CD4-positive, alpha-beta memory T cell (primary cell): ENCODE measurements around the gene COL5A2. TPM values are rescaled to one million over a fixed set of nuclear protein-coding genes. Genes with fewer than 3 reads are reported as not detected.

Experiments used
- CTCF ChIA-PET: fragments of 350-600 bp; sonication (Branson Sonifier 250); formaldehyde crosslinking; loops from one replicate; lab custom pipeline; 2021; ENCODE audit warnings: inconsistent platforms; ENCODE audit not compliant: partially characterized antibody; lab: Charles Lee
- POLR2A ChIA-PET: fragments of 350-600 bp; sonication (Branson Sonifier 250); formaldehyde crosslinking; loops from one replicate; lab custom pipeline; 2021; ENCODE audit not compliant: partially characterized antibody; lab: Charles Lee
- DNase-seq, 5 donors: peaks; one replicate each; pipeline versions ENCODE4 v3.0.0 to v3.0.0-alpha.2; 2020 to 2022; ENCODE audit warnings: mixed read lengths in 1 of 5
- H3K27ac ChIP-seq: one replicate; pipeline ENCODE4 v1.7.0; 2013; ENCODE audit warnings: low read depth, low read length
- H3K27me3 ChIP-seq: 2 replicates; pipeline ENCODE4 v1.7.0; 2013; ENCODE audit warnings: mild to moderate bottlenecking, low read length, moderate library complexity; ENCODE audit not compliant: insufficient read depth
- H3K36me3 ChIP-seq: 2 replicates; pipeline ENCODE4 v1.7.0; 2013; ENCODE audit warnings: mild to moderate bottlenecking, low read length, moderate library complexity; ENCODE audit not compliant: insufficient read depth
- H3K4me1 ChIP-seq: 2 replicates; pipeline ENCODE4 v1.7.0; 2013; ENCODE audit warnings: mild to moderate bottlenecking, low read length, moderate library complexity; ENCODE audit not compliant: insufficient read depth
- H3K4me3 ChIP-seq, 2 donors: one replicate each; pipeline ENCODE4 v1.7.0; 2013; ENCODE audit warnings: low read length in 2 of 2, mild to moderate bottlenecking in 1 of 2
- H3K9me3 ChIP-seq, 2 donors: one replicate each; pipeline ENCODE4 v1.7.0; 2013; ENCODE audit warnings: low read length in 2 of 2, control low read depth in 1 of 2; ENCODE audit not compliant: control insufficient read depth in 1 of 2
- H3K27ac Mint-ChIP-seq, 7 donors: one replicate each; pipeline ENCODE4 v1.8.0; 2020 to 2021; ENCODE audit warnings: mixed read lengths in 7 of 7, mild to moderate bottlenecking in 6 of 7, inconsistent platforms in 3 of 7, moderate library complexity in 3 of 7
- H3K27me3 Mint-ChIP-seq, 2 donors: one replicate each; pipeline ENCODE4 v1.8.0; 2020 to 2021; ENCODE audit warnings: mixed read lengths in 2 of 2
- H3K36me3 Mint-ChIP-seq, 2 donors: one replicate each; pipeline ENCODE4 v1.8.0; 2020 to 2021; ENCODE audit warnings: mixed read lengths in 2 of 2, inconsistent platforms in 1 of 2, mild to moderate bottlenecking in 1 of 2
- H3K4me1 Mint-ChIP-seq, 4 donors: one replicate each; pipeline ENCODE4 v1.8.0; 2020 to 2021; ENCODE audit warnings: mixed read lengths in 4 of 4, mild to moderate bottlenecking in 1 of 4
- H3K4me3 Mint-ChIP-seq, 8 donors: one replicate each; pipeline ENCODE4 v1.8.0; 2020 to 2021; ENCODE audit warnings: mixed read lengths in 8 of 8, mild to moderate bottlenecking in 7 of 8, moderate library complexity in 6 of 8, inconsistent platforms in 3 of 8
- H3K9me3 Mint-ChIP-seq, 8 donors: one replicate each; pipeline ENCODE4 v1.8.0; 2020 to 2021; ENCODE audit warnings: mixed read lengths in 8 of 8, mild to moderate bottlenecking in 5 of 8, inconsistent platforms in 3 of 8, moderate library complexity in 1 of 8
- intact Hi-C: fragments of 100-400 bp; cut with micrococcal nuclease; formaldehyde crosslinking; loops from one replicate; pipeline ENCODE4 v1.15.1; 2023
- polyA plus RNA-seq, 2 donors: library from polyadenylated mRNA; unstranded; fragments of 300-500 nt; fragmentation: Illumina TruSeq; gene quantifications; one replicate each; pipeline ENCODE4 v1.2.3, GENCODE V29; 2021
- total RNA-seq, 2 experiments: library from RNA; stranded (reverse); gene quantifications; one replicate each; pipeline ENCODE4 v1.2.3, GENCODE V29; 2021

COL5A2 gene
- total and polyA plus RNA-seq, 4 experiments from 2014 or later = 0.05 to 1.2 (median 1.1) TPM; not detected in 1

DNA sequence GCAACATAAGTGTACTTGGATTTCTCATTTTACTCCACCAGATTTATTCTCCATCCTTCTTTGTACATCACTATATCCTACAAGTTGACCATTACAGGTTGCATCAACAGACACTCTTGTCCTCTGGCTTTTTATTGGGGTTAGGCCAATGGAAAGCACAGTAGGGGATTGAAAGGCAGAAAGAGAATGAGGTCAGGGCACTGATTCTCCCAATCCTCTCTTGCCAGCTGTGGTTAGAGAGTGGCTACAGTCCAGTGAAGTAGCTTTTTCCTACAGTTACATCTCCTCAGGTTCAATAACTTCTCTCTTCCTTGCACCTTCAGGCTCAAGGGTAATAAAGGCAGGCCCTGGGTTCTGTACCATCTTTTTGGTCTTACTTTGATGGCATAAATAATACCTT, 20.2 kb upstream of the COL5A2 start:
- H3K27ac ChIP-seq = no peak overlapping the region
- no peaks in the 10 kb centered on the region for H3K4me1 ChIP-seq
- Mint-ChIP-seq H3K4me3 (no peak overlapping the region), H3K9me3 (peaks cover 0 to 7% (median under 1%) of the 10 kb centered on the region in 8 donors), H3K36me3 (no peaks in the 10 kb centered on the region), H3K27ac (no peak overlapping the region), H3K4me1 (peaks cover 0 to 4% (median 2%) of the 10 kb centered on the region in 4 donors), H3K27me3 (no peaks in the 10 kb centered on the region)
- H3K4me3 ChIP-seq = no peak overlapping the region
- DNase-seq = no peak
- intact Hi-C loops = no loop called here
- no peaks in the 10 kb centered on the region for H3K36me3 ChIP-seq
- H3K9me3 ChIP-seq = no peaks in the 10 kb centered on the region
- no peaks in the 10 kb centered on the region for H3K27me3 ChIP-seq
- ChIA-PET CTCF (interaction anchor here (0.6 kb wide), 1 partner anchor 130 kb away, joined by 3 read pairs; no protein-coding TSS in a partner anchor), POLR2A (no interaction called here)

GRCh38 chr2:189192766-189193165, 13.2 kb upstream of the COL5A2 start:
- no peak overlapping the region for H3K27ac ChIP-seq
- H3K4me1 ChIP-seq = no peaks in the 10 kb centered on the region
- H3K4me1 Mint-ChIP-seq = peaks cover 0 to 1% (median 0%) of the 10 kb centered on the region in 4 donors
- CTCF ChIA-PET = no interaction called here
- intact Hi-C loops = no loop called here
- H3K4me3 Mint-ChIP-seq = no peak overlapping the region
- H3K9me3 Mint-ChIP-seq = peaks cover 0 to 7% (median under 1%) of the 10 kb centered on the region in 8 donors
- H3K36me3 ChIP-seq = no peaks in the 10 kb centered on the region
- POLR2A ChIA-PET = no interaction called here
- H3K27me3 ChIP-seq = no peaks in the 10 kb centered on the region
- DNase-seq = no peak
- H3K9me3 ChIP-seq = no peaks in the 10 kb centered on the region
- no peak overlapping the region for H3K27ac Mint-ChIP-seq
- no peaks in the 10 kb centered on the region for H3K36me3 Mint-ChIP-seq
- H3K27me3 Mint-ChIP-seq = no peaks in the 10 kb centered on the region
- no peak overlapping the region for H3K4me3 ChIP-seq

GRCh38 chr2:189191766-189192165, 12.2 kb upstream of the COL5A2 start:
- Histone ChIP-seq H3K4me3 (no peak overlapping the region), H3K4me1 (no peaks in the 10 kb centered on the region), H3K36me3 (no peaks in the 10 kb centered on the region), H3K27me3 (no peaks in the 10 kb centered on the region), H3K27ac (no peak overlapping the region), H3K9me3 (no peaks in the 10 kb centered on the region)
- ChIA-PET POLR2A (no interaction called here), CTCF (no interaction called here)
- no peak for DNase-seq
- Mint-ChIP-seq H3K9me3 (peaks cover 0 to 8% (median 1%) of the 10 kb centered on the region in 8 donors), H3K4me1 (peaks cover 0 to 1% (median 0%) of the 10 kb centered on the region in 4 donors), H3K27me3 (no peaks in the 10 kb centered on the region), H3K4me3 (no peak overlapping the region), H3K36me3 (no peaks in the 10 kb centered on the region), H3K27ac (no peak overlapping the region)
- intact Hi-C loops = no loop called here

DNA sequence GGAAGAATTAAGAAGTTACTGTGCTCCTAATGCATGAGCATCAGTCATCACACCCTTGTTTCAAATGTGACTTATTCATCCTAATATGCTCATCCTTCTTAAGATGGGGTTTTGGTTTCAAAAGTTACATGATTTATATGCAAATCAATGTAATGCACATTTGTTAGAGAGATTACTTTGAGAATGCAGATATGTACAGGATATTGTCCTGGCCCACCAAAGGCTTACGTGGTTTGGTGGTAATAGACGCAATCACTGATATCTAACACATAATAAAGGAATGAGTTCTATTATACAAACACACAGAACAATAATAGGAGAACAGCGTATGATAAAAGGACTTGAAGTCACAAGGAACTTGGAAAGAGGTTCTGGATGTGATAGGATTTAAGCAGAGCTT, 11.1 kb upstream of the COL5A2 start:
- Histone ChIP-seq H3K9me3 (no peaks in the 10 kb centered on the region), H3K4me1 (no peaks in the 10 kb centered on the region), H3K36me3 (no peaks in the 10 kb centered on the region), H3K27ac (no peak overlapping the region), H3K27me3 (no peaks in the 10 kb centered on the region), H3K4me3 (no peak overlapping the region)
- CTCF ChIA-PET = no interaction called here
- intact Hi-C loops = no loop called here
- Mint-ChIP-seq H3K4me3 (no peak overlapping the region), H3K4me1 (peaks cover 0 to 1% (median 0%) of the 10 kb centered on the region in 4 donors), H3K36me3 (no peaks in the 10 kb centered on the region), H3K27ac (no peak overlapping the region), H3K9me3 (peaks cover 0 to 5% (median under 1%) of the 10 kb centered on the region in 8 donors), H3K27me3 (peaks cover under 1% of the 10 kb centered on the region in 2 donors)
- no peak for DNase-seq
- POLR2A ChIA-PET = no interaction called here

GRCh38 chr2:189188115-189188805, 8.7 kb upstream of the COL5A2 start:
- ChIA-PET CTCF (no interaction called here), POLR2A (no interaction called here)
- H3K27me3 Mint-ChIP-seq = peaks cover 3% of the 10 kb centered on the region in 2 donors
- H3K4me1 Mint-ChIP-seq = peaks cover 0 to 1% (median 0%) of the 10 kb centered on the region in 4 donors
- H3K9me3 Mint-ChIP-seq = peaks cover 0 to 3% (median 0%) of the 10 kb centered on the region in 8 donors
- intact Hi-C loops = no loop called here
- no peaks in the 10 kb centered on the region for H3K27me3 ChIP-seq
- no peak overlapping the region for H3K27ac ChIP-seq
- H3K36me3 Mint-ChIP-seq = no peaks in the 10 kb centered on the region
- no peaks in the 10 kb centered on the region for H3K36me3 ChIP-seq
- H3K9me3 ChIP-seq = no peaks in the 10 kb centered on the region
- H3K4me1 ChIP-seq = no peaks in the 10 kb centered on the region
- no peak overlapping the region for H3K4me3 ChIP-seq
- H3K27ac Mint-ChIP-seq = no peak overlapping the region
- H3K4me3 Mint-ChIP-seq = no peak overlapping the region
- no peak for DNase-seq

DNA sequence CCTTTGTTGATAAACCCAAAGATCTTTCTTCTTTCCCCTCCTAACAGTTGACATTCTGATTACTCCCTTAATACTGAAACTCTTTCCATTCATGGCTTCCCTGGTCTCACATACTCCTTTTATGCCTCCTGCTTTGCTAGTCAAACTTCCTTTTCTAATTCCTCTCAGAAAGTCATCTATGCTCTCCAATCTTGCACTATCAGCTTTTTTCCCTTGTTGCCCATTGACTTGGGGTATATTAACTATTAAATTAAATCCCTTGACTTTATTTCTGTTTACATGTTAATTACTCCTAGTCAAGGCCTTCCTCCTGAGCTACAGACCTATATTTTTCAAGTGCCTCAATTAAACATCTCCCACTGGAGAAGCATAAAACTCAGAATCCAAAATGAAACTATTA, 3.6 kb upstream of the COL5A2 start:
- Histone ChIP-seq H3K36me3 (no peaks in the 10 kb centered on the region), H3K27ac (no peak overlapping the region), H3K4me1 (no peaks in the 10 kb centered on the region), H3K9me3 (no peaks in the 10 kb centered on the region), H3K4me3 (no peak overlapping the region), H3K27me3 (no peaks in the 10 kb centered on the region)
- H3K27me3 Mint-ChIP-seq = peaks cover 11 to 16% of the 10 kb centered on the region in 2 donors
- POLR2A ChIA-PET = no interaction called here
- H3K9me3 Mint-ChIP-seq = peaks cover 0 to 3% (median 0%) of the 10 kb centered on the region in 8 donors
- CTCF ChIA-PET = no interaction called here
- intact Hi-C loops = no loop called here
- H3K4me3 Mint-ChIP-seq = no peak overlapping the region
- no peaks in the 10 kb centered on the region for H3K36me3 Mint-ChIP-seq
- no peak for DNase-seq
- H3K27ac Mint-ChIP-seq = no peak overlapping the region
- peaks cover 9 to 13% (median 10%) of the 10 kb centered on the region in 4 donors for H3K4me1 Mint-ChIP-seq

- Histone ChIP-seq H3K9me3 (no peaks in the 10 kb centered on the region), H3K36me3 (no peaks in the 10 kb centered on the region), H3K27ac (no peak overlapping the region), H3K4me3 (no peak overlapping the region), H3K27me3 (no peaks in the 10 kb centered on the region), H3K4me1 (no peaks in the 10 kb centered on the region)
- ChIA-PET CTCF (no interaction called here), POLR2A (no interaction called here)
- no peak for DNase-seq
- peaks cover 9 to 13% (median 10%) of the 10 kb centered on the region in 4 donors for H3K4me1 Mint-ChIP-seq
- H3K27ac Mint-ChIP-seq = no peak overlapping the region
- intact Hi-C loops = no loop called here
- peaks cover 11 to 16% of the 10 kb centered on the region in 2 donors for H3K27me3 Mint-ChIP-seq
- no peaks in the 10 kb centered on the region for H3K9me3 Mint-ChIP-seq
- H3K36me3 Mint-ChIP-seq = no peaks in the 10 kb centered on the region
- no peak overlapping the region for H3K4me3 Mint-ChIP-seq
Measured at GRCh38 chr2:189181706-189182105, 2.1 kb upstream of the COL5A2 start.
